SK-N-SH (cell line): ENCODE data around the gene WSCD1.

ENCODE experiments used
- CTCF ChIP-seq: fragments of 200-600 bp; sonication (generic); IDR thresholded peaks from 2 replicates; pipeline ENCODE4 v1.6.1; 2017; ENCODE audit warnings: antibody characterized with exemption, mild to moderate bottlenecking, moderate library complexity
- EP300 ChIP-seq, 2 experiments: IDR thresholded peaks; 2 replicates each; pipeline versions ENCODE4 v1.4.0 to v1.6.1; 2012; ENCODE audit warnings: borderline replicate concordance in 1 of 2, low read depth in 1 of 2, low read length in 1 of 2
- GABPA ChIP-seq: IDR thresholded peaks from 2 replicates; pipeline ENCODE4 v1.4.0; 2012; ENCODE audit warnings: low read depth, mild to moderate bottlenecking
- PBX3 ChIP-seq: IDR thresholded peaks from 2 replicates; pipeline ENCODE4; 2012
- POLR2AphosphoS5 ChIP-seq: IDR thresholded peaks from 2 replicates; pipeline ENCODE4 v1.6.1; 2012; ENCODE audit warnings: low read depth, low read length
- RAD21 ChIP-seq: IDR thresholded peaks from 2 replicates; pipeline ENCODE4 v1.6.1; 2012; ENCODE audit warnings: mild to moderate bottlenecking, low read length
- RCOR1 ChIP-seq: fragments of 150-350 bp; IDR thresholded peaks from 2 replicates; pipeline ENCODE4 v1.6.1; 2017; ENCODE audit warnings: antibody characterized with exemption, low read length
- TAF1 ChIP-seq: IDR thresholded peaks from 2 replicates; pipeline ENCODE4 v1.6.1; 2012; ENCODE audit warnings: low read depth, mild to moderate bottlenecking, low read length, moderate library complexity, borderline replicate concordance
- TEAD4 ChIP-seq: IDR thresholded peaks from 2 replicates; pipeline ENCODE4 v1.4.0; 2012; ENCODE audit warnings: mild to moderate bottlenecking, borderline replicate concordance; ENCODE audit not compliant: insufficient read depth
- USF2 ChIP-seq: fragments of 150-350 bp; IDR thresholded peaks from 2 replicates; pipeline ENCODE4 v1.6.1; 2017; ENCODE audit warnings: antibody characterized with exemption, low read length, low read depth, borderline replicate concordance

GRCh38 chr17:6052926-6053325 is 17.3 kb upstream of the WSCD1 start:
- TF ChIP-seq GABPA, result no peak
- no peak for TF ChIP-seq USF2
- no peak for TF ChIP-seq CTCF
- no peak for TF ChIP-seq EP300 (IDR thresholded peaks at IDR 0.05; ENCODE audit: borderline replicate concordance in 1 of 2, low read depth in 1 of 2, low read length in 1 of 2)
- TF ChIP-seq TEAD4, result no peak
- no peak for TF ChIP-seq PBX3
- TF ChIP-seq RAD21, result no peak
- TF ChIP-seq TAF1, result no peak
- no peak for TF ChIP-seq RCOR1
- TF ChIP-seq POLR2AphosphoS5, result no peak
